CD4-positive, alpha-beta T cell treated with Interleukin-12 subunit alpha and Interleukin-12 subunit beta, for 1 hour (primary cell): ENCODE data around the gene PAX3.

ENCODE experiments used
- DNase-seq: peaks from one replicate; pipeline ENCODE4 v3.0.0-alpha.2; 2020

PAX3 gene

GRCh38 chr2:222309766-222310165, 11.0 kb upstream of the PAX3 start:
- no peak for DNase-seq

- no peak for DNase-seq
Measured at GRCh38 chr2:222309361-222309760, 10.6 kb upstream of the PAX3 start.

- no peak for DNase-seq
Measured at GRCh38 chr2:222307978-222308730, 9.4 kb upstream of the PAX3 start.

GRCh38 chr2:222307143-222307756, 8.5 kb upstream of the PAX3 start:
- DNase-seq = no peak

GRCh38 chr2:222306393-222307142, 7.8 kb upstream of the PAX3 start:
- no peak for DNase-seq

- DNase-seq = no peak
Measured at GRCh38 chr2:222305516-222306392, 7.0 kb upstream of the PAX3 start.

- DNase-seq = no peak
Measured at GRCh38 chr2:222304737-222305515, 6.1 kb upstream of the PAX3 start.

- DNase-seq = no peak
Measured at GRCh38 chr2:222303828-222304736, 5.3 kb upstream of the PAX3 start.

- no peak for DNase-seq
Measured at GRCh38 chr2:222303045-222303827, 4.4 kb upstream of the PAX3 start.

GRCh38 chr2:222302178-222303018, 3.6 kb upstream of the PAX3 start:
- no peak for DNase-seq

- no peak for DNase-seq
Measured at GRCh38 chr2:222301796-222302118, 3.0 kb upstream of the PAX3 start.

- no peak for DNase-seq
Measured at GRCh38 chr2:222301053-222301795, 2.4 kb upstream of the PAX3 start.

- no peak for DNase-seq
Measured at GRCh38 chr2:222300726-222301052, 1.9 kb upstream of the PAX3 start.

GRCh38 chr2:222299906-222300725, 1.3 kb upstream of the PAX3 start:
- no peak for DNase-seq

- no peak for DNase-seq
Measured at GRCh38 chr2:222298001-222298310, 842 bp downstream of the PAX3 start.

- DNase-seq = no peak
Measured at GRCh38 chr2:222297600-222297935, 1.2 kb downstream of the PAX3 start.

- no peak for DNase-seq
Measured at GRCh38 chr2:222296911-222297599, 1.7 kb downstream of the PAX3 start.

GRCh38 chr2:222296311-222296741, 2.5 kb downstream of the PAX3 start:
- DNase-seq = no peak
